Measurements from ENCODE around the gene CYP2A7.
"Not testable (repeated sequence)": the region's sequence is repeated elsewhere in the genome, so short reads cannot be mapped to it uniquely, and the experiment has no call there.

Gene CYP2A7

GRCh38 chr19:40836754-40837429 lies 45.1 kb downstream of the CYP2A7 start:
- no peak for DNase-seq (ENCODE audit: low read depth)
- TF ChIP-seq CTCF (conservative IDR thresholded peaks at IDR 0.05; ENCODE audit: low read length): no peak

GRCh38 chr19:40833728-40834533 lies 48.1 kb downstream of the CYP2A7 start:
- DNase-seq (ENCODE audit: low read depth); H3K4me3 ChIP-seq (ENCODE audit: low read length): not testable (repeated sequence)

More at GRCh38 chr19:40836754-40837429, 45.1 kb downstream of the CYP2A7 start:
- no peak overlapping the region for H3K4me3 ChIP-seq (ENCODE audit: low read length)

- not testable (repeated sequence) for H3K4me3 ChIP-seq (ENCODE audit: low read length); DNase-seq (ENCODE audit: low read depth)
Measured at GRCh38 chr19:40832431-40832790, 49.6 kb downstream of the CYP2A7 start.

- TF ChIP-seq CTCF (conservative IDR thresholded peaks at IDR 0.05; ENCODE audit: low read length): no peak
- DNase-seq (ENCODE audit: low read depth): peak; percentile 100
- H3K4me3 ChIP-seq (ENCODE audit: low read length): no peak overlapping the region
Measured at GRCh38 chr19:40831502-40832430, 50.3 kb downstream of the CYP2A7 start.

GRCh38 chr19:40830741-40831140 lies 51.3 kb downstream of the CYP2A7 start:
- not testable (repeated sequence) for DNase-seq (ENCODE audit: low read depth); H3K4me3 ChIP-seq (ENCODE audit: low read length)

- no peak for DNase-seq (ENCODE audit: low read depth)
- no peak for TF ChIP-seq CTCF (conservative IDR thresholded peaks at IDR 0.05; ENCODE audit: low read length)
- H3K4me3 ChIP-seq (ENCODE audit: low read length): no peak overlapping the region
Measured at GRCh38 chr19:40829205-40829604, 52.8 kb downstream of the CYP2A7 start.

GRCh38 chr19:40827386-40828247 lies 54.4 kb downstream of the CYP2A7 start:
- DNase-seq (ENCODE audit: low read depth): no peak
- TF ChIP-seq CTCF (conservative IDR thresholded peaks at IDR 0.05; ENCODE audit: low read length): no peak
- H3K4me3 ChIP-seq (ENCODE audit: low read length): no peak overlapping the region

GRCh38 chr19:40826699-40827385 lies 55.2 kb downstream of the CYP2A7 start:
- H3K4me3 ChIP-seq (ENCODE audit: low read length): not testable (repeated sequence)
- peak; percentile 71 for DNase-seq (ENCODE audit: low read depth)

- DNase-seq (ENCODE audit: low read depth); H3K4me3 ChIP-seq (ENCODE audit: low read length): not testable (repeated sequence)
Measured at GRCh38 chr19:40826312-40826698, 55.7 kb downstream of the CYP2A7 start.

GRCh38 chr19:40825460-40826095 lies 56.5 kb downstream of the CYP2A7 start:
- H3K4me3 ChIP-seq (ENCODE audit: low read length); DNase-seq (ENCODE audit: low read depth): not testable (repeated sequence)

All from AG10803 (cell line).